Hepatic stellate cell (primary cell): ENCODE measurements around the gene SYT9.
A peak's percentile ranks its signal among the peaks of the same experiment; 100 is the strongest.

Experiments
- DNase-seq: peaks from one replicate; pipeline ENCODE4 v3.0.0; 2011; ENCODE audit warnings: low spot score

Gene SYT9

DNA sequence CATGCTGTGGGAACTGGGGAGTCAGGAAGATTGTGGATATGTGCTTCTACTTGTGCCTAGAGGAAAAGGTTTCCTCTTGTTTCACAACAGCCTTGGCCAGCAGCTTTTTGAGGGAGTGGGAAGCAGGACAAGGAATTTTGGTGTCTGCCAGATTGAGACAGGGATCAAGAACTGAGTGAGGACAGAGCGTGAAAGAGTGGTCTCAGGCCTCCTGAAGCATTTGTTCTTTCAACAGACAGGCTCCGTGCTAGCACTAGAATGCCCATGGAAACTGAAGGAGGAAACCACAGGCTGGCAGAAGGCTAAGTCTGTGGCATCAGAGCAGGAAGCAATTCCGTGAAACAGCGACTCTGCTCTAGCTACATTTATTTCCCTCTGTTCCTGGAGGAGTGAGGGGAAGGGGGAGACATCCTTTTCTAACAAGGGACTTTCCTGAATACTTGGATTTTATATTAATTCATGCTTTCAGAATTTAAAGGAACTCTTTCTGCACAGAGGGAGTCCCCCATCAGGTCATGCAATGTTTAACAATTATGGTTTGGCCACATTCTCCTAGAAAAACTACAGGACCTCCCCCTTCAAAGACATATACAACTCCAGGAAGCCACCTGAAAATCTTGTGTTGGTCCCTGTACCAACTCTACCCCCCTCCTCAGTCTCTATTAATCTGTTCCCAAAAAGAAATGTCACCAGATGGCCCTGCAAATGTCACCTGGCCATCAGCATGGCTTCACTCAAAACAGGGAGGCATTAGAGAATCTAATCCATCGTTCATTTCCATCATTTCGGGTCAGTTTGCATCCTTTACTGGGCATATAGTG is 96.1 kb downstream of the SYT9 start:
- no peak for DNase-seq

DNA sequence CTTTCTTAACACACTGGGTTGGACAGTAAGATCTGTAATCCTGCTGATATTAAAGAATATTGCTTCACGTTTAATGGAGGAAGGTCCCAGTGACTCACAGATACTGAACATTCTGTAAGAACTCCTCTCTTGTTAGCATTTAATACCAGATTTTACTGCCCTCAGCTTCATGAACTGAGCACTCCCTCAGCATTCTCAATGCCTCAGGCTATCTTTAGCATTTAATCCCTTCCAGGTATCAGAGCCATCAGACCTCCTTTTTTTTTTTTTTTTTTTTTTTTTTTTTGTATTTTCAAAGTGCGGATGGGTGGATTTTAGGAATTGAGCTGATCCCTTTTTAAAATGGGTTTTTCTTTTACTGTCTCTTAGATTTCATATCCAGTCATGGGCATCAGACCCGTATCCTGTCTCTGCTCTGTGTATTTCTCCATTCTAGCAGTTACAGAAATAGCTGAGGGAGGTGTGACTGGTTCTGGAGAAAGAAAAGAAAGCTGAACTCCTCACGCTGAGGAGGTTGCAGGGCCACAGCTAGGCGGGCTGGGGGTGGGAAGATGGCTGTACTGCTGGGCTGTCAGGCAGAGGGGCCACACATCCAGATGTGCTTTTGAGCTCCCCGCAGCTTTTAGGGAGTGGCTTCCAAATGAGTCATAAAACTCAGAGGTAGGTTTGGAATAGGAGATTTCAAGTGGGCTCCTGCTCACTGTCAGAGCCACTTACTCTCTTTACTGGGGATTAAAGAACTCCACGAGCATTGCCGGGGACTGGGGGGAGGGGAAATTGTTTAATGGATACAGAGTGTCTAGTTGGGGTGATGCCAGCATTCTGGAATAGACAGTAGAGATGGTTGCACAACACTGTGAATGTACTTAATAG is 97.0 kb downstream of the SYT9 start:
- DNase-seq, result no peak

DNA sequence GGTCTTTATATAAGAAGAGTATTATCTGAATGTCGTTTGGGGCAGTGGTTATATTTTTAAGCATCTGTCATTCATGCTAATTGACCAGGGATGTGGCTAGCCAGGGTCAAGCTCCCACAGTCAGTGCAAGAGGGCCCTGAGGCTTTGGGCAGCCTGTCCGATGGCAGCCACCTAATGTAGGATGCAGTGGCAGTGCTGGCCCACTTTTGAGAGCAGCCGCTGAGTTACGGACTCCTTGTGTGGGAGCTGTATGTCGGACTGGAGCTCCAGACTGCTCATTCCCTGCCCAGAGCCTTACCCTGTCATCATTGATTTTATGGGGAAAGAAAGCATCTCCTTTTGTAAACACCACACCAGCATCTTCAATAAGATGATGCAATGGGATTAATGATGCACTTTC is 99.5 kb downstream of the SYT9 start:
- DNase-seq, result no peak

GRCh38 chr11:7353100-7353499 is 101.4 kb downstream of the SYT9 start:
- peak; percentile 11 for DNase-seq

DNA sequence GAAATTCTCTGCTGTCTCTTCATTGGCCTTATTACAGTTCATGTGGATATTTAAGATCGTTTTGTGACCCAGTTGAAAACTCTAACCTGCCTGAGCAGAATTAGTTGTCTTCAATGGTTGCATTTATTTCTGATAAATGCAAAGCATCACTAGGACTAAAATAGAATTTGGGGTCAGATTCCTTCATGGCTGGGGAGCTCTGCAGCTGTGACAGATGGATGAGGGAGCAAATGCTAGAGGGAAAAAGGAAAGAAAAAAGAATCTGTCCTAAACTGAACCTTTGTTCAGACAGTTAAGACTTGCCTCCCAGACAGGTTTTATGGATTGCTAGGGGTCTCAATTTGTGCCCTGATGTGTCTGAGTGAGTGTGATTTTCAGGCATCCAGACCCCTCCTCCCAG is 113.0 kb downstream of the SYT9 start:
- DNase-seq, result no peak

DNA sequence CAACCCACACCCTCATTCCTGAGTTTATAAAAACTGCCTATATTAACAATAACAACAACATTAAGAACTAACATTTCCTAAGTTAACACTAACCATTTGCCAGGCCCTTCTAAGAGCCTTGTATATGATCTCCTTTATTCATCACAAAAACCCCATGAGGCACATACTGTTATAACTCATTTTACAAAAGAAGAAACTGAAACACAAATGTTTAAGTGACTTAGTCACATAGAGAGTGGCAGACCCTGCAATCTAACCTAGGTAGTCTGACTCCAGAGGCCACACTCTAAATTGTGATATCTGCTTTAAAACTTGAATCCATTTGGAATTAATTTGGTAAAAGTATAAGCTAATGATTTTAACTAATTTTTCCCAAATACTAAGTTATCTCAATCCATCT is 116.1 kb downstream of the SYT9 start:
- DNase-seq, result no peak

DNA sequence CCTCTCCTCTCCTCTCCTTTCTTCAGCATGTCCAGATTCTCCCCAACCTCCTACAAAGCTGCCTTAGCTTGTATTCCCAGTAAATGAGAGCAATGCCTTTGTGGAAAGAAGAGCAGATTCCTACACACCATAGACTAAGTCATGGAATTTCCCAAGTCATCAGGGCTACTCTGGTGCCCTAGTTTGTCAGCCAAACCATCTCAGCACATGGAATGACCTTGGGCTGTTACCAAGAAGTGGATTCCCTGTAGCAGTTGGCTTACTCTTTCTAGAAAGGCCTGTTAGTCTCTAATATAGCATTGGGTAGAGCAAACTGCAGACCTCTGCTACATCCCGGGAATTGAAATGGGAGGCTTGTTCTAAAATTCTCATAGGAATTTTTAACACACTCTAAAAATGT is 124.7 kb downstream of the SYT9 start:
- no peak for DNase-seq

DNA sequence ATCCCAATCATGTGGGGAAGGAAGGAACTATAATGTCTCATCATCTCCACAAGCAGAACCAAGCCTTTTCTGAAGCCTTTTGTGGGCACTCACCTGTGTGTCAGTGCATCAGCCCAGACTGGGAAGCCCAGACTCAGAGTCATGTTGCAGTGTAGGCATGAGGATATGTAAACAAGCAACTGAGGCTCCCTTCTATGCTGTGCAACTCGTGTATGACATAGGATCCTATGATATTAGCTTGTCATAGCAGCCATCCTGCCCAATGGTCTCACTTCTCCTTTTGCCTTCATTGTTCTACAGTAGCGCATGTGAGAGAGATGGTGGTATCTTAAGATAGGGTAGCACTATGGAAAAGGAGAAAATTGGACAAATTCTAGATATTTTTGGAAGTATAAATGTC is 130.2 kb downstream of the SYT9 start:
- no peak for DNase-seq

DNA sequence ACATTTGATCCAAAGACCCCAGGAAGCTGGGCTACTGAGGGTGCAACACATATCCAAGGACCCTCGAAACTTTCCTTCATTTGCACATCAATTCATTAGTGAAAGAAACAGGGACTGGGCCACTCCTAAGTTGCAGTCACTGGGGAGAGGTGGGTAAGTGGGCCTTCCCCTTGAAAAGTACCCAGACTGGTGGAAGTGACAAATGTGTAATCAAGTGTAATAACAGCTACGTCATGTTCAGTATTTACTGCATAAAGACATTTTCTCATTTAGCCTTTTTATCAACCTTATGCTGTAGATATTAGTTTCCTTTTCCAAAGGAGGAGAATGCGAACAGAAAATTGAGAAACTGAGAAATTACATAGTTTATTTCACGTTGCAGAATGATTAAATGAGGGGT is 131.7 kb downstream of the SYT9 start:
- no peak for DNase-seq

DNA sequence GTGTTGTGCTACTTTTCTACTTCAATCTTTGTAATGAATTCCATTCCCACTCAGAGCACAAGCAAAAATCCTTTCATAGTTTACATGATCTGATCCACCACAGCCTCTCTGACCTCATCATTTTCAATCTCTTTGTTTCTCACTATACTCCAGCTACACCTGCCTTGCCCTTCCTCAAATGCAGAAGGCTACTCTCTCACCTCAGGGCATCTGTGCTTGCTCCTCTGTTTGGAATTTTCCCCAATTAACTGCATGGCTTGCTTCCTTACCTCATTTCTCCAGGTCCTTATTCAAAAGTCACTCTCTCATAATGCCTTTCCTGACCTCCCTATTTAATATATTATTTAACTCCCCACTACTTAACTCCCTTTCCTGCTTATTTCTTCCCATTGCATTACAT is 133.0 kb downstream of the SYT9 start:
- DNase-seq, result no peak

DNA sequence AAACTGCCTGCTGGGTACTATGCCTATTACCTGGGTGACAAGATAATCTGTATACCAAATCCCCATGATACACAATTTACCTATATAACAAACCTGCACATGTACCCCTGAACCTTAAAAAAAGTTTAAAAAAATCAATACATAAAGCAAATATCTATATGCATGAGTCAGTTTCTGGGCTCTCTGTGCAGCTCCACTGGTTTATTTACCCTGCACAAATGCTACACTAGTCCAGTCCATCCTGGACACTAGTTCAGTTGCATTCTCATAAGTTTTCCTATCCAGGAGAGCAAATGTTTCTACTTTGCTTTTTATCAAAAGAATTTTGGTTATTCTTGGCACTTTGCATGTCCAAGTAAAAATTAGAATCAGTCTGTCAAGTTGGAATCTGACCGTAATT is 133.8 kb downstream of the SYT9 start:
- DNase-seq, result no peak

GRCh38 chr11:7413961-7414915 is 162.5 kb downstream of the SYT9 start:
- DNase-seq, result no peak

DNA sequence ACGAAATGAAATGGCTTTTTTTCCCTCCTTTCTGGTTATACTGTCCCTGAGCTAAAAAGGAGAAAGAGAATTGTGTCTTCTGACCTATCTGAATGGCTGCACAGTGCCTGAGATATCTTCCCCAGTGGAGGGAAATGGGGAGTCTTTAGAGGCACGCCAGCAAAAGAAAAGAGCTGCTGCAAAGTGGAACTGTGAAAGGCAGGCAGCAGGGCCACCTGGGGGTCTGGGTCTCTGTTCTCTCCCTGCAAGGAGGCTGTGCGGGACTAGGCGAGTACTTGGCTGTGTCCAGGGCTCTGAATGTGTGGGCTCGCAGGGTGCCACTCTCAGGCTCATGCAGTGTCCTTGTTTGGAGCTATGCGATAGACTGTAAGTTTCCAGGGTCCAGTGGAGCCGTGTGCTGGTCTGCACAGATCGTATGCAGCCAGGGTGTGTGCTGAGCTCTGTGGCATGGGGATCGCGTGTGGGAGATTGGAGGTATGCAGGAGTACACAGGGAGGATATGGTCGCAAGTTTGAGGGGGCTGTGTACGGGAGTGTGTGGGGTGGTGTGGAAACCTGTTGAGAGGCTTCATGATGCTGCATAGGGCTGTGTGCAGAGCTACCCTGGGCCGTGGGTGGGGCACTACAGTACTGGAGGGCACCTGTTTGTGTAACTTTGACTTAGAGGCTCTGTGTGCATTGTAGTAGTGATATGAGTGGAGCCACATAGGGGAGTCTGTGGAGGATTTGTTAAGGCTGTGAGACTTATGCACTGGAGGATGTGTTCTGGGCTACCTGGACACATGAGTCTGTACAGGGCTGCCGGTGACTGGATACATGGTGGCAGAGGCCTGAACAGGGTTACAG is 163.5 kb downstream of the SYT9 start:
- no peak for DNase-seq

DNA sequence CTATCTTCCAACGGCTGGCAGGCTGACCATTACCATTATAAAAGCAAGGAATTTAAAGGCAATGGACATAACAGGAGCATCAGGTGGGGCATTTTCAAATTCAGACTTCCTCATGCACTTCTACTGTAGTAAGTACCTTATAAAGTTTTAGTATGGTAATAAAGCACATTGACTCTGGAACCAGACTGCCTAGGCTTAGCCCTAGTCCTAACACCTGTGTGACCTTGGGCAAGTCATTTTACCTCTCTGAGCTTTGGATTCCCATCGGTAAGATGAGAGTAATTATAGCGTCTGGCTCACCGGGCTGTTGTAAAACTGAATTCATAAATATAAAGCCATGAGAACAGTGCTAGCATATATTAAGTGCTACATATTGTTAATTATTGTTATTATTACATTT is 164.4 kb downstream of the SYT9 start:
- DNase-seq, result no peak

DNA sequence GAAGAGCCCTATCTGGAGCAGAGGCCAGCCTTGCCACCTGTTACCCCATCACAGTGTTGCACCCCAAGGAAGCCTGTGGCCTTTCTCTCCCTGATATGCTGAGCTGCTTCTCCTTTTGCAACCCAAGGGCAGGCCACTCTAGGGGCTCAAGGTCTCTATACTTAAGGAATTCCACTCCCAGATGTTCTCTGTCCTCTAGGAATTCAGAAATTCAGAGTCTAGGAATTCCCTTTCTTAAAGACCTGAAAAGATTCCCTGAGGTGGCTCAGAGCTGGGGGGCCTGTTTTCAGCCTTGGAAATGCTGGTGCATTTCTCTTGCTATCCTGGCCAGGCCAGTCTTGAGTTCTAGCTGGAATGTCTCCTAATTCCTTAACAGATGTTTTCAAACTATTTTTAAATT is 165.6 kb downstream of the SYT9 start:
- DNase-seq, result no peak

DNA sequence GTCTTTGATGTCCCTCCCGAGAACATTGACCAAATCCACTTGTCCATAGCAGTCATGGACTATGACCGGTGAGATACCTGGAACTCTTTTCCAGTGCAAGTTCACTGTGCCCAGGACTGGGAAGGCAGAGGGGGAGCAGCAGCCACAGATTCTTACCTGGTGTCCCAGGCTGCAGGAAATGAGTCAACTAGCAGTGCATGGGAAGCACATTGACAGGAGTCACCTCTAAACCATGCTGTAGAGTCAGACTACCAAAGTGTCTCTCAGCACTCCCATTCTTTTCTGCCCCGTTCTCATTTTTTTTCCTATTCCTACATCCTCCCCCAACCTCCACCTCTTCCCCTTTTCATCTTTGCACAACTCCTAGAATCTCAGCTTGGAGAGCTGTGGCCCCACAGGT is 166.4 kb downstream of the SYT9 start:
- no peak for DNase-seq

- no peak for DNase-seq
These were observed 167.2 kb downstream of the SYT9 start for GRCh38 chr11:7418906-7419305.

GRCh38 chr11:7421136-7421535 is 169.4 kb downstream of the SYT9 start:
- no peak for DNase-seq

DNA sequence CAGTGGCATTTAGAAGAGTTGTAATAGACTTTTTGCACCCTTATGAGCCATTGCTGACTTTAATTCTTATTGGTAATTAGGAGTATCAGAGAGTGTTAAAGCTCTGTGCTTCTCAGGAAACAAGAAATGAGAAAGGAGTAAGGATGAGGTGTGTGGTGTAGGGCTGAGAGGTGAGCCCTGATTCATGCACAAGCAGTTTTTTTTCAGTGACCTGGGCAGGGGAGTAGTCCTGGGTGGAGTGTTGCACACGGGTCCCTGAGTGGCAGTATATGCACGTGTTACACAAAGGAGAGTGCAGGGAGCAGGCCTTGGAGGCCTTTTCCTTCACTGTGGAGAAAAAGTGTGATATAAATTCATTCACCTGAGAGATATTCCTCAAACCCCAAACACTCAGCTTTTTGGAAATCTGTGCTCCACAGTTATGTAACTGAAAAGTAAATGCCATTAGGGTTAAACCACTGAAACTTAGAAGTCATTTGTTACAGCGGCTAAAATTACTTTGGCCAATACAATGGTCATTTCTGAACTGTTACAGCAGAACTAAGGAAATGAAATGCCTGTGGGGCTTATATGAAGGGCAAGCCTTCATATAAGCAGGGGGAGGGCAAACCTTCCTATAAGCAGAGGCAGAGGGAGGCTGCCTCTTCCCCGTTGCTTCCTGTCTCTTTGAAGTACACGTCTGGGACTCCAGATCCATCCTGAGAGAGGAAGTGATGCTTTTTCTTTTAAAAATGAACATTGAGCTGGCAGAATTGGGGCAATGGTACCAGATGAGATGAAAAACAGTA is 171.0 kb downstream of the SYT9 start:
- DNase-seq, result no peak

DNA sequence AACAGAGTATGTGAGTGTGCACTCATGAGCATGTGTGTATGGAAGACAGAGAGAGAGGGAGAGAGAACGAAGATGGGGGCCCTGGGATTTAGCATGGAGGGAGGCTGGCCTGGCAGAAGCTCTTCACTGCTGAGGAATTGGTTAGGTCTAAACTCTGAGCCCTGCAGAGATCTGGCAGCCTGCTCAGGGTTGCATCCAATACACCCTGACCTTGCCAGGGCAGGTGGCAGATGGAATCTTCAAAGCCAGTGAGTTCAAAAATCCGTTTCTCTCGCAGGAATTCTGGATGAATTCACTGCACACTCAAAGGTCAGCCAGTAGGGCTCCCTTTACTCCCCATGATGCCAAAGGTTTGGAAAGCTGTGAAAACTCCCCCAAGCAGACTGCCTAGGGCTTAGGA is 172.2 kb downstream of the SYT9 start:
- DNase-seq, result no peak

GRCh38 chr11:7427733-7428132 is 176.0 kb downstream of the SYT9 start:
- no peak for DNase-seq
